ENCODE measurements around the gene NPIPA5. TPM values are rescaled to one million over a fixed set of nuclear protein-coding genes. Genes with fewer than 3 reads are reported as not detected.
A peak's percentile ranks its signal among the peaks of the same experiment; 100 is the strongest.

The NPIPA5 gene
- total and polyA plus RNA-seq, 2 of the 13 experiments (the other 11 are each of a cell fraction or from before 2014, with no cell fraction given) = 9.7 to 21.5 TPM

DNA sequence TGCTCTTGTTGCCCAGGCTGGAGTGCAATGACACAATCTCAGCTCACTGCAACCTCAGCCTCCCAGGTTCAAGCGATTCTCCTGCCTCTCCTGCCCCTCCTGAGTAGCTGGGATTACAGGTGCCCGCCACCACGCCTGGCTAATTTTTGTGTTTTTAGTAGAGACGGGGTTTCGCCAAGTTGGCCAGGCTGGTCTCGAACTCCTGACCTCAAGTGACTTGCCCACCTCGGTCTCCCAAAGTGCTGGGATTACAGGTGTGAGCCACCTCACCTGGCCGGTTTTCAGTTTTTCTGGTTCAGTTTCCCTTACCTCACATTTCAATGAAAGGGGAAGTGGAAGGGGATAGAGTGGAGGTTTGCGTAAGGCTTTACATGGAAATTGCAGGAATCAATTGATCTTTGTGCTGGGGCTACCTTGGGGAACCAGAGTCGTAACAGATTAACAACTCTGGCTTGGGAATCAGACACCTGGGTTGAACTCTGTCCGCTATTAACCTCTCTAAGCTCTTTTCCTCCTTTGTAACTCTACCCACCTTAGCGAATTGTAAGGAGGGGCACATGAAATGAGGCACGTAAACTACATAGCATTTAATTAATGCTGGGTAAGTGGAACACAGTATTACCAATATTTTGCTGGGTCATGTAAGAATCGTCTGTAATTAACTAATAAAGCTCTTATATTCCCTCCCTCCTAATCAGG, 20.7 kb upstream of the NPIPA5 start (continued):
- TF ChIP-seq, protein P1, sequence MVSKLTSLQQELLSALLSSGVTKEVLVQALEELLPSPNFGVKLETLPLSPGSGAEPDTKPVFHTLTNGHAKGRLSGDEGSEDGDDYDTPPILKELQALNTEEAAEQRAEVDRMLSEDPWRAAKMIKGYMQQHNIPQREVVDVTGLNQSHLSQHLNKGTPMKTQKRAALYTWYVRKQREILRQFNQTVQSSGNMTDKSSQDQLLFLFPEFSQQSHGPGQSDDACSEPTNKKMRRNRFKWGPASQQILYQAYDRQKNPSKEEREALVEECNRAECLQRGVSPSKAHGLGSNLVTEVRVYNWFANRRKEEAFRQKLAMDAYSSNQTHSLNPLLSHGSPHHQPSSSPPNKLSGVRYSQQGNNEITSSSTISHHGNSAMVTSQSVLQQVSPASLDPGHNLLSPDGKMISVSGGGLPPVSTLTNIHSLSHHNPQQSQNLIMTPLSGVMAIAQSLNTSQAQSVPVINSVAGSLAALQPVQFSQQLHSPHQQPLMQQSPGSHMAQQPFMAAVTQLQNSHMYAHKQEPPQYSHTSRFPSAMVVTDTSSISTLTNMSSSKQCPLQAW (CRISPR knock-in tag; IDR thresholded peaks at IDR 0.05) = peak; percentile 97
- TF ChIP-seq ZNF639 (CRISPR knock-in tag; conservative IDR thresholded peaks at IDR 0.05) (no peak; the same call in 1 of the 2 replicates), SALL1 (CRISPR knock-in tag; IDR thresholded peaks at IDR 0.05) (peak; percentile 68), HNRNPLL (IDR thresholded peaks at IDR 0.05; ENCODE audit: low read depth, low read length, poor library complexity, severe bottlenecking) (no peak), ZNF713 (CRISPR knock-in tag; IDR thresholded peaks at IDR 0.05) (no peak), ZMAT3 (CRISPR knock-in tag; conservative IDR thresholded peaks at IDR 0.05) (no peak), FOXK2 (IDR thresholded peaks at IDR 0.05) (no peak), FOXP1 (IDR thresholded peaks at IDR 0.05) (no peak), FOXP1 (CRISPR knock-in tag; IDR thresholded peaks at IDR 0.05) (peak; percentile 63; the same call in 1 of the 2 replicates), TBX3 (IDR thresholded peaks at IDR 0.05; ENCODE audit: borderline replicate concordance) (peak; percentile 59; the same call in 1 of the 2 replicates), SNAI1 (CRISPR knock-in tag; IDR thresholded peaks at IDR 0.05; ENCODE audit: borderline replicate concordance) (no peak; the same call in 1 of the 2 replicates), HOXD1 (CRISPR knock-in tag; IDR thresholded peaks at IDR 0.05) (peak; percentile 45; the same call in 1 of the 2 replicates), BRF2 (CRISPR knock-in tag; IDR thresholded peaks at IDR 0.05) (peak; percentile 57; the same call in 1 of the 2 replicates), ZNF850 (CRISPR knock-in tag; conservative IDR thresholded peaks at IDR 0.05) (no peak), REL (CRISPR knock-in tag; conservative IDR thresholded peaks at IDR 0.05) (no peak), ARNT2 (CRISPR knock-in tag; IDR thresholded peaks at IDR 0.05; ENCODE audit: low read depth) (no peak), FOXA3 (CRISPR knock-in tag; IDR thresholded peaks at IDR 0.05) (peak; percentile 72), ZNF788 (CRISPR knock-in tag; IDR thresholded peaks at IDR 0.05; ENCODE audit: borderline replicate concordance) (peak; percentile 92; the same call in 1 of the 2 replicates), SMAD3 (CRISPR knock-in tag; IDR thresholded peaks at IDR 0.05) (peak; percentile 75), GATA4 (IDR thresholded peaks at IDR 0.05; ENCODE audit: borderline replicate concordance, low read depth) (no peak), ZNF20 (CRISPR knock-in tag; IDR thresholded peaks at IDR 0.05) (no peak), ZNF589 (CRISPR knock-in tag; conservative IDR thresholded peaks at IDR 0.05) (peak; percentile 31; the same call in 1 of the 2 replicates), ZNF562 (CRISPR knock-in tag; IDR thresholded peaks at IDR 0.05; ENCODE audit: borderline replicate concordance) (no peak), SAP130 (CRISPR knock-in tag; IDR thresholded peaks at IDR 0.05; ENCODE audit: low read depth) (peak; percentile 91), ZNF264 (CRISPR knock-in tag; IDR thresholded peaks at IDR 0.05) (peak; percentile 76; the same call in 1 of the 2 replicates)
- TF ChIP-seq, protein P2, sequence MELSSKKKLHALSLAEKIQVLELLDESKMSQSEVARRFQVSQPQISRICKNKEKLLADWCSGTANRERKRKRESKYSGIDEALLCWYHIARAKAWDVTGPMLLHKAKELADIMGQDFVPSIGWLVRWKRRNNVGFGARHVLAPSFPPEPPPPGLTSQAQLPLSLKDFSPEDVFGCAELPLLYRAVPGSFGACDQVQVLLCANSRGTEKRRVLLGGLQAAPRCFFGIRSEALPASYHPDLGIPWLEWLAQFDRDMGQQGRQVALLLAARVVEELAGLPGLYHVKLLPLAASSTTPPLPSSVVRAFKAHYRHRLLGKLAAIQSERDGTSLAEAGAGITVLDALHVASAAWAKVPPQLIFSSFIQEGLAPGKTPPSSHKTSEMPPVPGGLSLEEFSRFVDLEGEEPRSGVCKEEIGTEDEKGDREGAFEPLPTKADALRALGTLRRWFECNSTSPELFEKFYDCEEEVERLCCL (CRISPR knock-in tag; IDR thresholded peaks at IDR 0.05; ENCODE audit: borderline replicate concordance) = peak; percentile 36; the same call in 1 of the 2 replicates

All from HepG2 (cell line).